HG02759 (cell line): ENCODE results near the gene APOM.

Source experiments
- ATAC-seq: cut with Tn5 transposase; IDR thresholded peaks from one replicate; pipeline ENCODE4 v1.9.1; 2021; ENCODE audit warnings: mild to moderate bottlenecking, moderate library complexity; ENCODE audit not compliant: unreplicated experiment

The APOM gene

DNA sequence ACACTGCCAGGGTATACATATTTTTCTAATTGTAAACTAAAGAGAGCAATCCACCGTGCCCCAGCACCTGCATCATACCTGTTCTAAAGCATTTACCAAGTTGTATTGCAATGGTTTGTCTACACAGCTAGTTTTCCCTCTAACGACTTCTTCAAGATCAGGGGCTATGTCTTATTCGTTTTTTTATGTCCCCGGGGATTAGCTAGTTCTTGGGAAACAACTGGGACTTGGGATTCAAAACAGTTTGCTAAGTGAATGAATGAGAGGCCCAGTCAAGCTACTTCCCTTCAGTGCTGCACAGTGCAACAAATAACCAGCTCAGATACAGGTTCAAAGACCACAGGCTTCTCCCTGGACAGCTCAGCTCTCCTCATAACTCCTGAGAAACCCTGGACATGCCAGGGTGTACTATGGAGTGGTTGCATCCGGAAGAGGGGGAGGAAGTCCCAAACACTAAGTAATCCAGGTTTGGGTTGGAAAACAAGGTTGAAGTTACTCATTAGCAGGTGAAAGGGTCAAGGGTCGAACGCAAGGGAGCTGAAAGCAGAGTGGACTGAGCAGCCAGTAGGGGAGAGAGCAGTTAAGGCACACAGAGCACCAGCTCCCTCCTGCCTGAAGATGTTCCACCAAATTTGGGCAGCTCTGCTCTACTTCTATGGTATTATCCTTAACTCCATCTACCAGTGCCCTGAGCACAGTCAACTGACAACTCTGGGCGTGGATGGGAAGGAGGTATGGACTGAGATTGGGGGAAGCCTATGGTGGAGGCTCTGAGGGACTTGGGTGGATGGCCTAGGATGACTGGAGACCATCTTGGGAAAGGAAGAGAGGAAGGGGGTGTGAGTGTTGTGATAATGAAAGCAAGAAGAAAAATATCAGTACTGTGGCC lies at the start of gene APOM:
APOM (plus strand) TSS at position 546 of the 889 bp plus-strand sequence; CDS start at position 619, 73 bp downstream.
- no peak for ATAC-seq

DNA sequence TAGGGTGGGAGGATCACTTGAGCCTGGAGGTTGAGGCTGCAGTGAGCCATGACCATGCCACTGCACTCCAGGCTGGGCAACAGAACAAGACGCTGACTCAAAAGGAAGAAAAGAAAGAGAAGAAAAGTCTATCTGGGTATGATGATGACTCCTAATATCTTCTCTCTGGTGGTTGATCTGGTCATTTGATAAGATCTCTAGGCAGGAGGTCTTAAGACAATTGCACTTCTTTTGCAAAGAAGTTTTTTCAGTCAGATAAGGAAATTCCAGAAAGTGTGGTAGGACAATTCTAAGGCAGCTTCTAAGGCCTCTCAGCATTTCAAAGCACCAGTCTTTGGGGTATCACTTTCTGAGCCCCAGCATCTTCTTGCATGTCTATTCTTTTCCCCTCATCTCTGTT lies 48.4 kb upstream of the APOM start:
- ATAC-seq: no peak

DNA sequence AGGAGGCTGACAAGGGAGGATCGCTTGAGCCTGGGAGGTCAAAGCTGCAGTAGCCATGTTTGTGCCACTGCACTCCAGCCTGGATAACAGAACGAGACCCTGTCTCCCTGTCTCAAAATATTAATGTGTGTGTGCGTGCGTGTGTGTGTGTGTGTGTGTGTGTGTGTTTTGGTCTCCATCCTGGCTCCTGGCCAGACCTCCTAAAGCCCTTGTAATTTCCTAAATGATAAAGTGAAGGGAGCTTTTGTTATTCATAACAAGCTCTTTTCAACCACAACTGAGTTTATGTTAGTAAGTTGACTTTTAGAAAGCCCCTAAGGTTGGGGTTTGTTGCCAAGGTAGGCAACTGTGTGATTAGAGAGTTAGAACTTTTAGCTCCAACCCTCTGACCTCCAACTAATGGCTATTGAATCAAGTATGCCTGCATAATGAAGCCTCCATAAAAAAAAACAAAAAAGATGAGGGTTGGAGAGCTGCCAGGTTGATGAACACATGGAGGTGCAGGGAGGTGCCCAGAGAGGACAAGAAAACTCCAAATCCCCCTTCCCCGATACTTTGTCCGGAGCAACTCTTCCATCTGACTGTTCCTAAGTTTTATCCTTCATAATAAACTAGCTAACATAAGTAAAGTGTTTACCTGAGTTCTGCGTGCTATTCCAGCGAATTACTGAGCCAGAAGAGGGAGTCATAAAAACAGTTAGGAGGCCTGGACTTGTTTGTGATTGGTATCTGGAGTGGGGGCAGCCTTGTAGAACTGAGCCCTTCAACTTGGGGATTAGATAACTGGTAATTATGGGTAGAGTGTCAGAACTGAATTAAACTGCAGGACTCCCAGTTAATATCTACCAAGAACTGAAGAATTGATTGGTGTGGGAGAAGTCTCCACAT lies 45.9 kb upstream of the APOM start:
- ATAC-seq: no peak

DNA sequence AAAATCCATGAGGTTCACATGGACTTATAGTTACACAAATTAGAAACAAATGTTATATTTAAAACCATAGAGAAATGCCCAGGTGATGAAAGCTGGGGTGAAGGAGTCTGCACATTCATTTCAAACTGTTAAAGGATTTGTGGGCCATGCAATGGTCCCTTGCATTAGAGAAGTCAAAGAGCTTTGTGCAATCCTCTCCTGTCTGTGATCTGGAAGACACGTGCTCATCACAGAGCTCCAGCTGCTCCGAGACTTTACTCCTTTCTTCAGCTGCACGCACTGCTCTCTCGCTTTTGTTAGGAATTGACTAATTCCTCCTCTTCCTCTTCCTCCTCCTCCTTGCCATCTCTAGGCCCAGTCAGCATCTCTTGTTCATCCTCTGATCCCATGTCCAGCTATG lies 44.7 kb upstream of the APOM start:
- ATAC-seq: no peak

DNA sequence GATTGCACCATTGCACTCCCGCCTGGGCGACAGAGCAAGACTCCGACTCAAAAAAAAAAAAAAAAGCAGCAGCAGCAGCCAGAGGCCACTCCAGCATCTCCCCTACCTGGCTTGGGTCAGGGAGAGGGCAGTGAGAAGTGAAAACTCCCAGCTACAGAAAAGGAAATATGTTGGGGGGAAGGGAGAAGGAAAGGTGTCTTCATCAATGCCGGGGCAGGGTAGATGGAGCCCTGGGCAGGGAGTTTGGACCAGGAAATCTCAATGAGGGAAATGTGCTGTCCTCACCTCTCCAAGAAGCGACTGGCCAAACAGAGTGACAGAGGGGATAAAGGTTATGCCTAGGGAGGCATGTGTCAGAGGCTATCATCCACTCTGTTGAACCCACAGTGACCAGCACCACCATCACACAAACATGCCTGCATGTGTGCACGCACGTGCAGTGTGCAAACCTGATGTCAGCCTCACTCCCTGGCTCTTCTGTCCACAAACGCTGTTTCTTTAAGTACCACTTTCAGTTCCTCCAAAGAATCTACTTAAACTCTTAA lies 41.5 kb upstream of the APOM start:
- ATAC-seq: no peak

DNA sequence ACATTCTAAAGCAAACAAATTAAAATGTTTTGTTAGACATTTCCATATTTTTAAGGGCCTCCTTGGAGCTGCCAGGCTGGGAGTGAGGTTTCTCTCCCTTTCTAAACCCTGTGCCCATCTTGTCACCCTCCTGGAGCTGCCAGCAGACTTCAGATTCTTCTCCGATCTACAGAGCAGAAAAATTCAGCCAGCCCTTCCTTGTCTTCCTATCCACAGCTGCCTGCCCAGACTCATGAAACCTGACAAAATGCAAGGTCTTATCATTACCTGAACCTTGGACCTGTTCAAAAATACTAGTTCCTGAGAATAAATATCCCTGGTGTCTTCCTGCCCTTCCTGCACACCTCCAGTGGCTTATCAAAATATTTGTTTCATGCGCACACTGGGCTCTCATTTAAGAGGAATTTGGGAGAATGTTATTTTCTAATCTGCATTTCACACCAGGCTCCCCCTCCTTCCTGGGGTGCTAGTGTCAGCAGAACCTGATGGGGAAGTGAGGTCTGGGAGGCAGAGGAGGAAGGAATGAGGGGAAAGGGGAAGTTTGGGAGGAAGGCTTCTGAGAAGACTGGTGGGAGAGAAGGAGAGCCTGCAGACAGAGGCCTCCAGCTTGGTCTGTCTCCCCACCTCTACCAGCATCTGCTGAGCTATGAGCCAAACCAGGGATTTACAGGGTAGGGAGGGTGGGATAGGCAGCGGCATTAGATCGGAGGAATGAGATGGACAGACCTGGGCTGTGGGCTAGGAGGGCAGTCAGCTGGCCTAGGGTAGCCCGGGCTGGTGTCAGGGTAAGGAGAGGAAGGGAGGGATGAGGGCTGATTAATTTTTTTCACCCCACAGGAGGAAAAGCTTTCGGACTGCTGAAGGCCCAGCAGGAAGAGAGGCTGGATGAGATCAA lies 40.8 kb upstream of the APOM start, which contains the start of gene AIF1:
AIF1 (plus strand) TSS at position 551 of the 895 bp plus-strand sequence; CDS start at position 647, 96 bp downstream.
- ATAC-seq: no peak

DNA sequence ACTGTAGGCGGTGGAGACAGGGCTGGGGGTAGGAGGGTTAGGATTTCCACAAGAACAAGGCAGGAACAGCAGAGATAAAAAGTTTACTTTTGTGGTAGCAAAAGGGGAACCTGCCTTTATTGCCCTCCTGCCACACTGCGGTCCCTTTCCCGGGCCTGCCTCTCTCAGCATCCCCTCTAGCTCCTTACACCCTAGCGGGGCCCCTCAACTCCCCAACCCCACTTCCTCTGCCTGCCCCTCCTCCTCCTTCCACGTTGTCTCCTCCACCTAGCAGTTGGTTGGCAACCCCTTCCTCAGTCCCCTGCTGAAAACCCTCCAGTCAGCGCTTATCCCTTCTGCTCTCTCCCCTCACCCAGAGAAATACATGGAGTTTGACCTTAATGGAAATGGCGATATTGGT lies 39.9 kb upstream of the APOM start:
- no peak for ATAC-seq

DNA sequence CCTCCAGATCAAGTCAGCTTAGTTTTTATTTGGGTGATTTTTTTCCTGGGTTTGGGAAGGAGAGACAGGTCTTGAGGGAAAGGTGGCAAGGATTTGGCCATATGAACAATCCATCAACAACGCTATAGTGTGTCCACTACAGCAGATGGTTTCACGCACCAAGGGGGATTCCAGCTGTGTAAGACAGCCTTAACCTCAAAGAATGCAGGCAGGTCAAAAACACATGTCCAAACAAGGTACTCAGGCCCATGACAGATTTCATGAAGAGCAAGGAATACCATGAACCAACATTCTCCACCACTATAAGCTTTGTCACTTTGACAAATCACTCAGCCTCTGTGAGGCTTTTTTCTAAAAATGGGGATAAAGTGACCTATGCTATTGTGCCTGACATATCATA lies 38.7 kb upstream of the APOM start:
- ATAC-seq: no peak

DNA sequence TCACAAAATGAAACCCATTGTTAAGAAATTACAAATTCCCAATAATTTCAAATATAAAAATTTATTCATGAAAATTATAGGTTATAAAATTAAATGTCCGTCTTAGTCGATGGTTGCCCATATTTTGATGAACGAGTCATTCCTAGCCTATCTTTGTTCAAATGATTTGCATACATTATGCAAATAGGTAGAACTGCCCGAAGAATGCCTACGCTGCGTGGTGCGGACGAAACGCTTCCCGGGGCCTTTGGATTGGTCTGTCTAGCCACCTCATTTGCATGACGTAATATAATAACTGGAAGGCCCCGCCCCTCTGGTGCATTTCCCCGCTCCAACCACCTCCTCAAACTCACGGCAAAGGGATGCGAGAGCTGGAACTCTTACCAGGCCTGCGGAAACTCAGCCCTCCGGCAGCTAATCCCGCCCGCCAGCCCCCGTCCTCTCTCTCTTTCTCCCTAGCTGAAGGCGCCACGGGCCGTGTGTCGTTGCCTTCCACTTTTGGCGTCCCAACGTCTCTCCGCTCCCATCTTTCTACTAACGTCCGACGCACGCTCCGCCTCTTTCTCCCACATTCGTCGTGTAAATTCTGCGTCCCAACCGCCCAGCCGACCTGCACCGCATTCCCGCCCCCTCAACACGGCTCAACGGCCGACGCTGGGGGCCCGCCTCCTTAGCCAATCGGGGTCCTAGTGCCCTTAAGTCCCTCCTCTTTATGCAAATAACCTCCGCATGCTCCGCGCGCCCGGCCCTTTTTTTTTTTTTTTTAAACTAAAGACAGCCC lies 35.7 kb upstream of the APOM start:
- ATAC-seq: peak; percentile 81

DNA sequence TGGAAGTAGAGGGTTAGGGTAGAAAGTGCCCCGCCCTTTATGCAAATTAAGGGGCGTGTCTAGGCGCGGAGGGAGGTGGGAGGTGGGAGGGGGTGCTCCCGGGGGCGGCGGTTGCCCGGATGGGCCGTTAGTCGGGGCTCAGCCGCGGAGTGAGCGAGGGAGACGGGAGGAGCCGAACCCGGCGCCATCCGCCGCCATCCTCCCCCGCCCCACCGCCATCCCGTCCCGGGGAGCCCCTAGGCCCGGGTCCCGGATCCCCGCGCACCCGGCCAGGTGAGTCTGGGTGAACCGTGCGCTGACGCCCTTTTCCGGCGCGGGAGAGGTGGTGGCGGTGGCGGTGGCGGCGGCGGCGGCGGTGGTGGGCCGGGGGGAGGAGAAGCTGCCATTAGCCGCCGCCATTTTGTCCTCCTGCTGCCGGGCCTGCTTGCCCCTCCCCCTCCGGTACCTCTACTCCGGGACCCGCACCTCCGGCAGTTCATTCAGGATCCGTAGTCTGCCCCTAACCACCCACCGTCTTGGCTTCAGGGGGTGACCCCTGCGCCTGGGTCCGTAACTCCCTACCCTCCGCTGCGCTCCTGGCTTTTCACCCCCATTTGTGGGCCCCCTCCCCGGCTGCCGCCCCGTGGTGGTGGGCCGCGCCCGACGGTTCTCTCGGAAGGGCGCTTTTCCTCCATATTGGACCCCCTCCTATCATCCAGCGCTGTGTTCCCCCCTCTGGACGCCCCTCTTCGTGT lies 34.9 kb upstream of the APOM start, which contains the start of gene PRRC2A:
PRRC2A (plus strand) TSS at position 130 of the 734 bp plus-strand sequence. CDS start 2,075 bp downstream, outside the sequence.
- peak; percentile 71 for ATAC-seq

DNA sequence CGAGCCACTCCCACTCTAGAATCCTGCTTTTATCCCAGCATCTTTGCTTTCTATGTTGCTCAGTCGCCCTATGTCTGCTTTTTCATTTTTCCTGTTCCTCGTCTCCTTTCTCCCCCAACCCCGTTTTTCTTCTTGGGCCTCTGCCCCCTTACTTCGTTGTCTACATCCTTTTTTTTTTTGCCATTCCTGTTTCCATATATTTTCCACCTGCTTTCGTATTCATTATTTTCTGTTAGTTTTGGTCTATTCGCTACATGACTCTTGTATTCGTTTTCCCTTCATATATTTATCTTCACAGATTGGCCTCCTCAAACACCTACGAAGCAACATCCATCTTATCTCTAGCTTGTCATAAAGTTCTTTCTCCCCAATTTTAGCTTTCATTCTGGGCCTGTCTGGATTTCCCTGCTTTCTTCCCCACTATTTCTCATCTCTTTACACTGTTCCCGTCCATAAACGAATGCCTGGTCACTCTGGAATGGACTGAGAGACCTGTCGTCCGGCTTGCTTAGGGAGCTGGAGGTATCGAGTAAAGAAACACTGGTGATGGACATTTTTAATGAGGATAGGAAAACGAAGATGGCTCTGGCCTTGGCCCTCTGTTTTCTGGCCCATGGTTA lies 34.3 kb upstream of the APOM start:
- no peak for ATAC-seq

DNA sequence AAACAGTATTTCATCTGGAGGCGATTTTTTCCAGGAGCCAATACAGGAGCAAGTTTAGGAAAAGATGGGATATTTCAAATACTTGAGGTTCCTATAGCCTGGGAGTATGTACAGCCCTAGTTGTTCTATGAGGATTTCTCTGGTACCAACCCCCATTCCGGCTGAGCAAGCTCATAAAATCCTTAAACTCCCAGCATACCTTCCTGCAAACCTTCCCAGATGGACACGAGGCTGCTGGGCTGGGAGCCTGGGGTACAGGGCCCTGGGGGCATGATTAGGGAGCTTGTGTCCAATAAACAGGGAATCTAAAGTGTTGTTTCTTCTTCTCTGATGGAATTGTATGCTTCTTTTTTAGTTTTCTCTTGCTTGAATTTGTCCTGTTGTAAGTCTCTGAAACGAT lies 33.7 kb upstream of the APOM start:
- no peak for ATAC-seq

DNA sequence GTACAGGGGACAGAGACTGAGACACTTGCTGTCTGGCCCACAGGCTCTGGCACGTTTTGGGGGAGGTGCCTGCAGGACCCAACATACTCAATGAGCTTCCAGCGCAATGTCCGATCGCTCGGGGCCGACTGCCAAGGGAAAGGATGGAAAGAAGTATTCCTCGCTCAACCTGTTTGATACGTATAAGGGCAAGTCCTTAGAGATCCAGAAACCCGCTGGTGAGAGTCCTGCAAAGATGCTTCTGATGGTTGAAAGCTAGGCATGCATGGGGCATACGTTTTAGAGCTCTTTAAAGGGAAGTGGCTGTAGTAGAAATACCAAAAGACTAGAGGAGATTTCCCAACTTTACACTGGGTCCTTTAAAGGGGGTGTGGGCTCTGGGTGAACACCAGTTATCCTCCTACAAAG lies 33.0 kb upstream of the APOM start:
- no peak for ATAC-seq

DNA sequence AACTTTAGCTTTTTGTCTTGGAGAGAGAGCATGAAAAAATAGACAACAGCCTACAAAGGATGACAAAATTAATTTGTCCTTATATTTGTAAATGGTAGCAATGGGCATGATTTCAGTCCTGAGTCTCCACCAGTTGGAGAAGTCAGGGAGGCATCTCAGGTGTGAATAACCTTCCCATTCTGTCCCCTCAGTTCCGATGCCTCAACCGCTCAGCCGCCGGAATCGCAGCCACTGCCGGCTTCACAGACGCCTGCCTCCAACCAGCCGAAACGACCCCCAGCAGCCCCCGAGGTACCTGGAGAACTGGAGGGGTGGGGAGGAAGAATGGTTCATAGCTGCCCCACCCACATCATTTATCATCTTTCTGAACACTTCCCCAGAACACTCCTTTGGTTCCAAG lies 31.6 kb upstream of the APOM start:
- ATAC-seq: no peak

DNA sequence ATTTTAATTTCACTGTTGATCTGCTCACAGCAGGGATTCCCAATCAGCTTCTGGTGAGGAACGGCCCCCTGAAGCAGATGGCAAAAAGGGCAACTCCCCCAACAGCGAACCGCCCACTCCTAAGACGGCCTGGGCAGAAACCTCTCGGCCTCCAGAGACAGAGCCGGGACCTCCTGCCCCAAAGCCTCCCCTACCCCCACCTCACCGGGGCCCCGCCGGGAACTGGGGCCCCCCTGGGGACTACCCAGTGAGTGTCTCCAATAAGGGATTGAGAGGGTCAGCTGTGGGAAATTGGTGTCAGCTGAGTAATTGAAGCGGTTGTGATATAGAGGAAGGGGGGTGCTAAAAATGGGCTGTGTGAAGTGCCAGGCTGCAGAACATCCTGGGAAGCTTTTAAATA lies 28.7 kb upstream of the APOM start:
- no peak for ATAC-seq

DNA sequence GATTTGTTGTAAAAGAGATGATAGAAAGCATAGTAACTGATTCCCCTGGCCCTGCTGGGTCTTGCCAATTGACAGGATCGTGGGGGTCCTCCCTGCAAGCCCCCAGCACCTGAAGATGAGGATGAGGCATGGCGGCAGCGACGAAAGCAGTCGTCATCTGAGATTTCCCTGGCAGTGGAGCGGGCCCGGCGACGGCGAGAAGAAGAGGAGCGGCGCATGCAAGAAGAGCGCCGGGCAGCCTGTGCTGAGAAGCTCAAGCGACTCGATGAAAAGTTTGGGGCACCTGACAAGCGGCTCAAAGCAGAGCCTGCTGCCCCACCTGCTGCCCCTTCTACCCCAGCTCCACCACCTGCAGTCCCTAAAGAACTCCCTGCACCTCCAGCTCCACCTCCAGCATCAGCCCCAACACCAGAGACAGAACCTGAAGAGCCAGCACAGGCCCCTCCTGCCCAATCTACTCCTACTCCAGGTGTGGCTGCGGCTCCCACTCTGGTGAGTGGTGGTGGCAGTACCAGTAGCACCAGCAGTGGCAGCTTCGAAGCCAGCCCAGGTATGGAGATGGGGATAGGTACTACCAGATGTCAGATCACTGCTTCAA lies 27.9 kb upstream of the APOM start:
- no peak for ATAC-seq

DNA sequence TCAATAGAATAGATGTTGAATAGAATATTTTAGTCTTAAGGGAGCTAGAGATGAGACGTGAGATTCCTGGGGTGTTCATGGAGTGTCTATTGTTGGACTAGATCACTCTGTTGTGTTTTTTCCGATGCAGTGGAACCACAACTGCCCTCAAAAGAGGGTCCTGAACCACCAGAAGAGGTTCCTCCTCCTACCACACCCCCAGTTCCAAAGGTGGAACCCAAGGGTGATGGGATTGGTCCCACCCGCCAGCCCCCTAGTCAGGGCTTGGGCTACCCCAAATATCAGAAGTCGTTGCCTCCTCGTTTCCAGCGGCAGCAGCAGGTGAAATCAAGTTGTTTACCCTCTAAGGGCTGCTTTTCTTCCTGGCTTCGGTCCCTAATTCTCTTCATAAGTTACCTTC lies 26.7 kb upstream of the APOM start:
- ATAC-seq: no peak
